GM11168 (cell line): ENCODE measurements around the gene TGM4.
"Not testable (repeated sequence)": the region's sequence is repeated elsewhere in the genome, so short reads cannot be mapped to it uniquely, and the experiment has no call there.

Experiments
- in situ Hi-C: fragments of 300-500 bp; cut with MboI; formaldehyde crosslinking; loops from one replicate; pipeline ENCODE4 v1.12.0; 2022; ENCODE audit warnings: low sequenced_read_pairs; ENCODE audit not compliant: unreplicated experiment

The TGM4 gene

GRCh38 chr3:44874308-44874707 lies at the start of gene TGM4:
TSS of gene TGM4 (plus strand) at chr3:44874608. CDS start at chr3:44874679, 71 bp downstream.
- in situ Hi-C loops, result no loop called here

DNA sequence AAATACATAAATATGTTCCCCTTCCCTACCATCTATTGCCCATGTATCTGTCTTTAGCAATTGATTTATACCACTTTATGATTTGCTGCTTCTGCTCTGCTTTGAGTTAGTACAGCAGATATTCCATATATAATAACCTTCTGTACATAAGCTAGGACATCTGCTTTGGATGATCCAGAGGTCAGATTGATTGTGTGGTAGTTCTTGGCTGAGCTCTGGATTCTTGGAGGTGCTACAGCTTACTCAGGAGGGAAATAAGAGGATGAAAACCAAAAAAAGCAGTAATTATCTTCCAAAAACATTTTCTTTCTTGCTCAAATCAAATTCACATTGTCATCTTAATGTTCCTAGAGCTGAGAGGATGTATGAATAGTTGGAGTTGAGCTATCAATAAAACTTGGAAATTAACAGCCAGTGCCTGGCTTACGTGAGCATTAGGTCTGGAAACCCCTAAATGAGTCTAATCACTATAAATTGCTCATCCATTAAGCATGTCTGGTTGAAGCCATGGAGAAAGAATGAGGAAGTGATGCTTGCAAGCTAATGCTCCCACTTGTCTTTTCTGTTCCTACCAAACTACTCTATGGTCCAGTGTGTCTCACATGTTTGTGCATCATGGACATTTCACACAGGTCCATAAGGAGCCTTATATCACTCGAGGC lies 49.0 kb upstream of the TGM4 start:
- in situ Hi-C loops, result no loop called here

GRCh38 chr3:44827196-44827595 lies 47.2 kb upstream of the TGM4 start:
- in situ Hi-C loops, result no loop called here

DNA sequence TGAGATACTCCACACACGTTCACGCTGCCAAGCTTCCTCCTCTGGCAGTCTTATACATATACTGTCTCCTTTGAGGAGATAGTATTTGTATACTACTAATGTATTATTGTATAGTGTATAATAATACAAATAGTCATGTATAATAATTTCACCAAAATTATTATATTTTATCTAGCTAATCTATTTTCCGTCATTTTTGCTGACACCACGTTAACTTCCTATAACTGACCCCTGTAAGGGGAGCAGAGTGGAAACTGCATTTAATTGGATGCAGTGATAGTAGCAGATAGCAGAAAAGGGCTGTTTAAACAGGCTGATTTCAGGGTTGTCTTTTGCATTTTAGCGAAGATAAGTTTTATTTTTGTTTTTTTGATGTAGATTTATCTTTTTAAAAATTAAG lies 43.2 kb upstream of the TGM4 start:
- in situ Hi-C loops, result no loop called here

DNA sequence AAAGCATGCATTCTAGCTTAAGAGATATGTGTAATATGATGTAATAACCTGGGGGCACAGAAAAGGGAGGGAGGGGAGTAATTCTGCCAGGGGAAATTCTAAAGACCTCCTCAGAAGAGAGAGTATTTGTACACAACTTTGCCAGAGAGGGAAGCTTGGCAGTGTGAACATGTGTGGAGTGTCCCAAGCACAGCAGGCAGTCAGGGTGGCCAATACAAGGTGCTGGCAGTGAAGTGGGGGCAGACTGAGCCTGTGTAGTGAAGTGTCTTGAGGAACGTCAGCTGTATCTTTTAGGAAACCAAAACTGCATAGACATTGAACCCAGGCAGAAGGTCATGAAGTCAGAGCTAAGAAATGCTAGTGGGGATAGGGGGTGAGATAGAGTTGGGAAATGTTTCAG lies 42.4 kb upstream of the TGM4 start:
- in situ Hi-C loops, result no loop called here

DNA sequence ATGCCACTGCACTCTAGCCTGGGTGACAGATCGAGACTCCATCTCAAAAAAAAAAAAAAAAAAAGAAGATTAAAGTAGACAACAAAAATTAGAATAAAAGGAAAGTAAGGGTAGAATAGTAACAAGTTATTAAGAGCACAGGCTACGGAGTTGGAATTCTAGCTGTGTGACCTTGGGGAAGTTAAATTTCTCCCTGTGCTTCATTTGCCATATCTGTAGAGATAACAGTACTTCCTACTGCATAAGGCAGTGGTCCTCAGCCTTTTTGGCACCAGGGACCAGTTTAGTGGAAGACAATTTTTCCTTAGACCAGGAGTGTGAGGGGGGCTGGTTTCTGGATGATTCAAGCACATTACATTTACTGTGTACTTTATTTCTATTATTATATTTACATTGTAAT lies 41.4 kb upstream of the TGM4 start:
- in situ Hi-C loops, result no loop called here

DNA sequence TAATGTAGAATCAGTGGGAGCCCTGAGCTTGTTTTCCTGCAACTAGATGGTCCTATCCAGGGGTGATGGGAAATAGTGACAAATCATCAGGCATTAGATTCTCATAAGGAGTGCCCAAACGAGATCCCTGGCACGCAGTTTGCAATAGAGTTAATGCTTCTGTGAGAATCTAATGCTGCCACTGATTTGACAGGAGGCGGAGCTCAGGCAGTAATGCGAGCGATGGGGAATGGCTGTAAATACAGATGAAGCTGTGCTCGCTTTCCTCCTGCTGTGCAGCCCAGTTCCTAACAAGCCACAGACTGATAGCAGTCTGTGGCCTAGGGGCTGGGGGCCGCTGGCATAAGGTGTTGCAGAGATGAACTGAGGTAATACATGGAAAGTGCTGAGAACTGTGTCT lies 41.0 kb upstream of the TGM4 start:
- in situ Hi-C loops, result no loop called here

- in situ Hi-C loops, result no loop called here
Observed at GRCh38 chr3:44835684-44836083, 38.7 kb upstream of the TGM4 start.

DNA sequence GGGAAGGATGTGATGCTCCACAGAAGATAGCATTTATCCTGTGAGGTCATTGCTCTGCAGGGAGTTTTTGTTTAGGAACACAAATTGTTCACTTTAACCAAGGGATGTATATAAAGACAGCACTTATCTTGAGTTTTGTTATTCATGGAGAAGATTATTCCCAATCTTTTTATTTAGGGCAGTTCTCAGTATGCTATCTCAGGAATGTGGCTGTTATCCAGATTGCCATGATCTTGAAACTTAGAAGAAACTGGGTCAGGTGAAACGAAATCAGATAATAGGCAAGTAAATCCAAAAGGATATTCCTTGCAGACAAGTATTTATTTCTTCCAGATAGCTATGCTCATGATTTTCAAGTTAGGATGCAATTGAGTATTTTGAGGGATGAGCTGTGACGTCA lies 32.0 kb upstream of the TGM4 start:
- in situ Hi-C loops, result no loop called here

- in situ Hi-C loops, result no loop called here
Observed at GRCh38 chr3:44845528-44846520, 28.6 kb upstream of the TGM4 start.

DNA sequence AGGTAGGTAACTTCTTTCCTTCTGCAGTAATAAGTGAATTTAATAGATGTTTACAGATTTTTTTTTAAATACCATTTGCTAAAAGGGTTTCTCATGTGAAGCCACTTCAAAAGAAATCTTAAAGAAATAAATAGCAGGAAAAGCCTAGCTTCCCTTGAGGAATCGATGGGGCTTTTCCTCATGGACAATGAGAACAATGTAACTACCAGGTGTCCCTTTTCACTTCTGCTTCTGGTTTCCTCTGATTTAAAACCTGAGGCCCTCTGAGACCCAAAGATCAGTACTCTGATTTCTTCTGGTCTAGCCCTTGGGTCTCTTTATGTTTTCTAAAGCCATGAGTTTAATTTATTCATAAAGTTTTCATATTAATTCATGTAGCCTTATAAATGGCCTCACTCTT lies 25.8 kb upstream of the TGM4 start:
- in situ Hi-C loops, result no loop called here

GRCh38 chr3:44856663-44857062 lies 17.7 kb upstream of the TGM4 start:
- in situ Hi-C loops, result not testable (repeated sequence)

- in situ Hi-C loops, result no loop called here
Observed at GRCh38 chr3:44860117-44860516, 14.3 kb upstream of the TGM4 start.

- in situ Hi-C loops, result no loop called here
Observed at GRCh38 chr3:44861412-44862225, 12.8 kb upstream of the TGM4 start, which contains the start of gene TMEM42. TSS of gene TMEM42 (plus strand) at chr3:44861912. CDS start at chr3:44861925, 13 bp downstream.

GRCh38 chr3:44862226-44862637 lies 12.2 kb upstream of the TGM4 start:
- in situ Hi-C loops, result no loop called here

DNA sequence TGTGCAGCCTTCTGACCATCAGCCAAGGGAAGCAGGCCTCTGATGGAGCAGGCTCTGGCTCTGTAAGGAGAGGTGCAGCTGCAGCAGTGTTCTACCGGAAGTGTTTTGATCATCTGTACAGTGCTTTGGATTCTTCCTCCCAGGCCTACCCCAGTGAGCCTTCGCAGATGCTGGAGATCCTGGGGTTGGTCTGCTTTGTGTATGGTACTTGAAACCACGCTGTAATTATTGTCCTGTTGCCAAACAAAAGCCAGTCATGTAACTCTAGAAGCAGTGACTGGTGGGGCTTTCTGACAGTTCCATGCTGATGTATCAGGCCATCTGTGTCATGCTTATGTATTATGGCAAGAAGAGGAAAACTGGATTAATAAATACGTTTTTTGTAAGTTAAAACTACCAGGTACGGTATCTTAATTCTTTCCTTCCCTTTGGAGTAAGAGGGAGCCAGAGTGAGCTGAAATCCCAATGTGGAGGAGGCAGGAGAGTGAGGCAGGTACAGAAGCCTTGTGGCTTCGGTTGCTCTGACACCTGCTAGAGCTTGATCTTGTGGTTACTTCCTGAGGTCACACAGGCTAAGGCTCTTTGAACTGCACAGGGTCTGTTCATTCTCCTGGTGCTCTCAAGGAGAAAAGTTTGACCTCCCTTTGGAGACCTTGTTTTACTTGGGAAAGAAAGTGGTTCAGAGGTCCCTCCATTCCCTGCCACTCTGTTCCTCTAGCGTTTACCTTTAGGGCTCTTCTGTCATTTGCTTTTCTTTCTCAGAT lies 9.0 kb upstream of the TGM4 start:
- in situ Hi-C loops, result no loop called here

DNA sequence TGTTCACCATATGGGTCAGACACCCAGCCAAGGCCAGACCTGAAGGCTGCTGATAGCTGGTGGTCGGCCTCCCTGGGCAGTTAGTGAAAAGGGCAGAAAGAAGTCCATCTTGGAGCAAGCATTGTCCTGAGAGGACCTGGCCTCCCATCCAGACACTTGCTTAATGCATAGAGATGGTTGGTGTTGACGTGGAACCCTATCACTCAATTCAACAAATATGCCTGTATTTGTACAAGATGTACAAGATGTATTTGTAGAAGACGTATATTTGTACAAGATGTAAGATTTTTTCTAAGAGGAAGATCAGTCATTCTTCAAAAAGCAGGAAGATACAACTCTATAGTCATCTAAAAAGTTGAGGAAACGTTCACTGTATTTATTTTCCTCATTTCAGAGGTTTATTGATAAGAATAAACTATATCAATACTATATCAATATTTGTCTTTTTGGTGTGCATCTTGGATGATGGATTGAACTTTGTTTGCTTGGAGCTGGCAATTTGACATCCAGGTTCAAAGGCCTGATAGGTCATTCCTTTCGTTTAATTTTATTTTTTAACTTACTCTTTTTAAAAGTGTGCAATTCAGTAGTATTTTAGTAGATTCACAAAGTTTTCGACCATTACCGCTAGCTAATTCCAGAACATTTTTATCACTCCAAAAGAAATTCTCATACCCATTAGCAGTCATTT lies 6.8 kb upstream of the TGM4 start:
- in situ Hi-C loops, result no loop called here

GRCh38 chr3:44870375-44871061 lies 3.9 kb upstream of the TGM4 start:
- in situ Hi-C loops, result no loop called here

DNA sequence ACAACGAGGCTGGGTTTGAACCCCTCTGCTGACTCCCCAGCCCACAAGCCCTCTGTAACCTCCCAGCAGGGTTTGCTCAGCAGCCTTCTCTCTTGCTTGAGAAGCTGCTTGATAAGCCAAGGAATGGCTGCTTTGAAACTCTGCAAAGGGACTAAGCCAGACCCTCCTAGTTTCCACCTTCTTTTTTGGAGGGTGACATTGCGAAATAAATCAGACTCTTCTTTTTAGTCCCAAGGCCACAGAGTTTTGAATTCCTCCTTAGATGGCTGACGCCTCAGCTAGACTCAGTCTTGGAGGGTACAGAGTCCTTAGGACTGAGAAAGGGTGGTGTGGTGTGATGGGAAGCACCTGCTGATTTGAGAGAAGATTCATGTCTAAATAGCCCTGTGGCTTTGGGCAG lies 1.2 kb downstream of the TGM4 start:
- in situ Hi-C loops, result no loop called here
